HepG2 (cell line): ENCODE results near the gene ACAN. TPM values are rescaled to one million over a fixed set of nuclear protein-coding genes. Genes with fewer than 3 reads are reported as not detected.

Experiments used
- ATAC-seq: fragments of 200-7000 bp; cut with Tn5 transposase; 3 replicates; pipeline ENCODE4 v1.9.1; 2020; ENCODE audit warnings: mild to moderate bottlenecking, moderate library complexity
- BruUV-seq: library from RNA; stranded (reverse); fragments of 400-500 nt; replicated peaks from 2 replicates; lab custom pipeline; 2021; lab: Mats Ljungman, UMichigan
- CTCF ChIA-PET: fragments of 300-600 bp; formaldehyde crosslinking; extraction: SDS; loops from one replicate; lab custom pipeline; 2021; ENCODE audit warnings: low total read pairs, inconsistent platforms, low intra/inter-chr PET ratio; lab: Yijun Ruan, JAX
- POLR2A ChIA-PET: fragments of 350-600 bp; sonication (Branson Sonifier 250); formaldehyde crosslinking; loops from one replicate; lab custom pipeline; 2020; ENCODE audit warnings: antibody characterized with exemption, inconsistent platforms; lab: Yijun Ruan, JAX
- DNase-seq: peaks from one replicate; pipeline ENCODE4 v3.0.0-alpha.2; 2015; ENCODE audit warnings: low spot score
- FAIRE-seq: peaks from 3 replicates; lab custom pipeline; 2011; peaks lifted over from hg19 to GRCh38; lab: Jason Lieb, UNC
- H2AFZ ChIP-seq: one replicate; pipeline ENCODE4 v1.6.1; 2011; ENCODE audit warnings: low read length, inconsistent platforms
- H3K27ac ChIP-seq: fragments of 300-600 bp; 3 replicates; pipeline ENCODE4 v1.8.0; 2011; ENCODE audit warnings: mixed run types, mild to moderate bottlenecking, mixed read lengths, low read length, inconsistent platforms; ENCODE audit not compliant: insufficient read depth; ENCODE audit errors: extremely low read length
- H3K27me3 ChIP-seq, 2 experiments: fragments of 200-600 bp in 1 of 2; 2 replicates in 1 of 2; 3 replicates in 1 of 2; pipeline versions ENCODE4 v1.6.0 to v1.8.0; 2011; ENCODE audit warnings: low read length in 2 of 2, mild to moderate bottlenecking in 2 of 2, moderate library complexity in 2 of 2, inconsistent platforms in 1 of 2; ENCODE audit not compliant: insufficient read depth in 2 of 2, control insufficient read depth in 1 of 2
- H3K36me3 ChIP-seq, 2 experiments: fragments of 200-600 bp in 1 of 2; replicated peaks in 1 of 2; 2 replicates in 1 of 2; 3 replicates in 1 of 2; pipeline versions ENCODE4 v1.5.1 to v1.8.0; 2011; ENCODE audit warnings: low read length in 2 of 2, inconsistent platforms in 1 of 2; ENCODE audit not compliant: insufficient read depth in 2 of 2, control insufficient read depth in 1 of 2
- H3K4me1 ChIP-seq: 2 replicates; pipeline ENCODE4 v1.5.1; 2012; ENCODE audit warnings: low read length, inconsistent platforms; ENCODE audit not compliant: insufficient read depth
- H3K4me2 ChIP-seq: 2 replicates; pipeline ENCODE4 v1.6.0; 2011; ENCODE audit warnings: low read depth, low read length, inconsistent platforms
- H3K4me3 ChIP-seq, 3 experiments: fragments of 200-600 bp in 1 of 3; sonication (generic), shearing (Covaris generic) in 1 of 3; replicated peaks in 1 of 3; 2 replicates each; pipeline ENCODE4 v1.5.1; 2011 to 2016; ENCODE audit warnings: low read length in 3 of 3, inconsistent platforms in 2 of 3, low read depth in 2 of 3, mild to moderate bottlenecking in 2 of 3, control low read depth in 1 of 3, mixed read lengths in 1 of 3; ENCODE audit not compliant: insufficient read depth in 1 of 3
- H3K79me2 ChIP-seq: one replicate; pipeline ENCODE4 v1.6.1; 2011; ENCODE audit warnings: low read length, inconsistent platforms; ENCODE audit not compliant: insufficient read depth
- H3K9ac ChIP-seq: 2 replicates; pipeline ENCODE4 v1.6.0; 2011; ENCODE audit warnings: mild to moderate bottlenecking, low read depth, low read length, inconsistent platforms; ENCODE audit not compliant: insufficient read depth
- H3K9me3 ChIP-seq: 2 replicates; pipeline ENCODE4 v1.5.1; 2012; ENCODE audit warnings: mild to moderate bottlenecking, low read length
- H4K20me1 ChIP-seq: 2 replicates; pipeline ENCODE4 v1.6.0; 2011; ENCODE audit warnings: inconsistent platforms, mild to moderate bottlenecking, low read length, moderate library complexity; ENCODE audit not compliant: insufficient read depth
- BRF2 ChIP-seq: sonication (generic); formaldehyde crosslinking; IDR thresholded peaks from 2 replicates; pipeline ENCODE4 v1.8.1; 2022; ENCODE audit warnings: mild to moderate bottlenecking, missing genetic modification reagents
- HNF4G ChIP-seq, 2 experiments: sonication (generic) in 1 of 2; formaldehyde crosslinking in 1 of 2; IDR thresholded peaks; 2 replicates each; pipeline versions ENCODE4 v1.4.0 to v1.6.1; 2011 to 2020; ENCODE audit warnings: borderline replicate concordance in 2 of 2, low read depth in 2 of 2, mild to moderate bottlenecking in 2 of 2, low read length in 1 of 2, missing genetic modification reagents in 1 of 2, moderate library complexity in 1 of 2
- HNRNPH1 ChIP-seq: fragments of 200-400 bp; formaldehyde crosslinking; optimal IDR thresholded peaks from 2 replicates; pipeline ENCODE3; 2017; ENCODE audit warnings: mild to moderate bottlenecking, low read depth, low read length
- HNRNPUL1 ChIP-seq: fragments of 200-400 bp; formaldehyde crosslinking; IDR thresholded peaks from 2 replicates; pipeline ENCODE4 v1.6.1; 2017; ENCODE audit warnings: low read depth, mild to moderate bottlenecking, low read length, moderate library complexity
- MTA1 ChIP-seq: sonication (generic); formaldehyde crosslinking; IDR thresholded peaks from 2 replicates; pipeline ENCODE4 v1.4.0; 2020; ENCODE audit warnings: missing genetic modification reagents, mild to moderate bottlenecking, borderline replicate concordance
- NAIF1 ChIP-seq: sonication (generic); formaldehyde crosslinking; IDR thresholded peaks from 2 replicates; pipeline ENCODE4 v1.5.0; 2020; ENCODE audit warnings: mild to moderate bottlenecking, missing genetic modification reagents, borderline replicate concordance
- POLR2A ChIP-seq, 2 experiments: IDR thresholded peaks; 2 replicates each; pipeline ENCODE4 v1.6.1; 2011; ENCODE audit warnings: low read depth in 2 of 2, low read length in 2 of 2, mild to moderate bottlenecking in 1 of 2, moderate library complexity in 1 of 2; ENCODE audit not compliant: insufficient read depth in 1 of 2
- SIX1 ChIP-seq: sonication (generic); formaldehyde crosslinking; IDR thresholded peaks from 2 replicates; pipeline ENCODE4 v1.4.0; 2020; ENCODE audit warnings: missing genetic modification reagents, borderline replicate concordance
- SOX5 ChIP-seq: IDR thresholded peaks from 2 replicates; pipeline ENCODE4 v1.6.1; 2016; ENCODE audit warnings: borderline replicate concordance
- TP53 ChIP-seq: sonication (generic); formaldehyde crosslinking; conservative IDR thresholded peaks from 2 replicates; pipeline ENCODE4 v1.4.0; 2020; ENCODE audit warnings: missing genetic modification reagents
- XRCC5 ChIP-seq: fragments of 200-400 bp; formaldehyde crosslinking; optimal IDR thresholded peaks from 2 replicates; pipeline ENCODE3; 2017; ENCODE audit warnings: mild to moderate bottlenecking, low read length
- ZNF337 ChIP-seq: sonication (generic); formaldehyde crosslinking; IDR thresholded peaks from 2 replicates; pipeline ENCODE4 v1.5.1; 2020; ENCODE audit warnings: missing genetic modification reagents, low read depth, mild to moderate bottlenecking, borderline replicate concordance
- ZSCAN5A ChIP-seq: sonication (generic); formaldehyde crosslinking; IDR thresholded peaks from 2 replicates; pipeline ENCODE4 v1.8.0; 2022; ENCODE audit warnings: mild to moderate bottlenecking, missing genetic modification reagents, borderline replicate concordance
- WGBS: methylation state at CpG from one replicate; pipeline ENCODE4 v1.1.6; 2017; ENCODE audit warnings: low lambda C conversion rate; 5-methylcytosine and 5-hydroxymethylcytosine counted together
- in situ Hi-C: cut with HindIII; loops from 2 replicates; pipeline ENCODE4 v1.10.0; 2017; ENCODE audit warnings: low pct_unique_long_range_greater_than_20kb; ENCODE audit not compliant: extremely low pct_ligation_motif_present
- intact Hi-C: fragments of 100-400 bp; cut with micrococcal nuclease; formaldehyde crosslinking; loops from one replicate; pipeline ENCODE4 v1.10.0; 2022; ENCODE audit not compliant: unreplicated experiment
- polyA plus RNA-seq, 8 experiments: library from polyadenylated mRNA; depleted of rRNA in 3 of 8; stranded (reverse) in 7 of 8; unstranded in 1 of 8; fragments of >200 nt; fragmentation: Illumina TruSeq in 4 of 8; extraction: Trizol in 4 of 8; gene quantifications; 2 replicates each; pipeline versions ENCODE4 v1.2.1 to v1.2.3, GENCODE V29; 2011 to 2016; ENCODE audit warnings: low read depth in 4 of 8, missing spikeins in 1 of 8, mixed read lengths in 1 of 8; ENCODE audit not compliant: insufficient read depth in 1 of 8
- total RNA-seq, 5 experiments: library from RNA; depleted of rRNA; stranded (reverse); fragments of >200 nt; fragmentation: Illumina TruSeq; extraction: Trizol; gene quantifications; 2 replicates each; pipeline ENCODE4 v1.2.3, GENCODE V29; 2016; ENCODE audit warnings: low read depth in 1 of 5

Gene ACAN
- total and polyA plus RNA-seq, 2 of the 13 experiments (the other 11 are each of a cell fraction or from before 2014, with no cell fraction given): not detected

DNA sequence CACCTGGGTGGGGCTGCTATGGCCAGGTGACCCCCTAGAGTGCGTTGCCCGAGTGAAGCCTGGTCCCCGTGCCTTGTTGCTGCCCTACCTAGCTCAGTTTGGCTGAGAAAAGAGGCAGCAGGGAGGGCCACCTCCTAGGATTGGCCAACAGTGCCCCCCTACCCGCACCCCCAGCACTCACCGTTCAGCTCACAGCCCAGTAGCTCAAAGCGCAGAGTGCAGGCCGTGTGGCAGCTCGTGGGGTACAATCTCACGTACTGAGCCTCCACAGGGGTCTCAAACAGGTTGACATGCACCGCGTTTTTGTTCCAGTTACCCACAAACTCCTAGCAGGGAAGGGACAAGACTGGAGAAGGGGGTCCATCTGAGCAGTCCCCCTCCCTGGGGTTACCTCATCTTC lies 102.3 kb downstream of the ACAN start:
- H3K27ac ChIP-seq: no peak overlapping the region
- in situ Hi-C loops (loop anchor here (10.0 kb wide), 1 partner anchor 269 kb away; no protein-coding TSS in a partner anchor), intact Hi-C loops (no loop called here)
- DNase-seq (no peak), FAIRE-seq (no peak), ATAC-seq (no peak)
- H3K4me2 ChIP-seq: no peak overlapping the region
- no peaks in the 10 kb centered on the region for H3K9me3 ChIP-seq
- BruUV-seq: no TSS peak
- 0 out of 2 replicates have a peak, but pooled peaks cover 3% of the 10 kb centered on the region for H4K20me1 ChIP-seq
- no peaks in the 10 kb centered on the region for H3K27me3 ChIP-seq
- H3K9ac ChIP-seq: no peak overlapping the region
- POLR2A ChIA-PET: no interaction called here
- no peak overlapping the region for H2AFZ ChIP-seq
- CTCF ChIA-PET: interaction anchor here (1.5 to 2.2 kb wide), 4 partner anchors 11 to 273 kb away, joined by 4 to 25 read pairs (median 7); no protein-coding TSS in a partner anchor
- no peaks in the 10 kb centered on the region for H3K36me3 ChIP-seq
- H3K4me1 ChIP-seq: peaks cover 10% of the 10 kb centered on the region
- H3K79me2 ChIP-seq: no peaks in the 10 kb centered on the region
- H3K4me3 ChIP-seq: no peak overlapping the region
- WGBS: 64% methylated on average over 11 of the region's 11 CpGs
- TF ChIP-seq MTA1 (CRISPR knock-in tag) (no peak), POLR2A (IDR thresholded peaks at IDR 0.05; ENCODE audit: insufficient read depth in 1 of 2, low read depth in 2 of 2, low read length in 2 of 2) (no peak), HNRNPH1 (no peak), HNF4G (IDR thresholded peaks at IDR 0.05; ENCODE audit: borderline replicate concordance, low read depth, low read length) (no peak), HNF4G (CRISPR knock-in tag; IDR thresholded peaks at IDR 0.05; ENCODE audit: borderline replicate concordance, low read depth) (no peak), TP53 (CRISPR knock-in tag) (no peak), SIX1 (CRISPR knock-in tag) (no peak), SOX5 (CRISPR knock-in tag) (no peak), NAIF1 (CRISPR knock-in tag) (no peak), HNRNPUL1 (no peak), ZSCAN5A (CRISPR knock-in tag) (no peak), XRCC5 (no peak), ZNF337 (CRISPR knock-in tag) (no peak), BRF2 (CRISPR knock-in tag) (no peak)
